ENCODE measurements around the gene HLA-DQA1.

DNA sequence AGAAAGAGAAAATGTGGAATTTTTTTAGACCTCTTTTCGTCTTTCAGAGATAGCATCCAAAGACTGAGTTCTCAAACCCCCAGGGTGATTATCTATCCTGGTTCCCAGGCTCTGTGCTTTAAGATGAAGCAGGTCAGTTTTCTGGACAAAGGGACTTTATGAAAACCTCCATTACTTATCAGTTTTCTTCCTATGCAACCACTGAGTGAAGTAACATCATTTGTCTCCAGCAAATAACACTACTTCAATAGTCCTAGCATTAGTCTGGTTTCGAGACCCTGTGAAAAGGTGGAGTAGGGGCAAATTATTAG is 29.3 kb upstream of the HLA-DQA1 start:
- TF ChIP-seq, protein P1, sequence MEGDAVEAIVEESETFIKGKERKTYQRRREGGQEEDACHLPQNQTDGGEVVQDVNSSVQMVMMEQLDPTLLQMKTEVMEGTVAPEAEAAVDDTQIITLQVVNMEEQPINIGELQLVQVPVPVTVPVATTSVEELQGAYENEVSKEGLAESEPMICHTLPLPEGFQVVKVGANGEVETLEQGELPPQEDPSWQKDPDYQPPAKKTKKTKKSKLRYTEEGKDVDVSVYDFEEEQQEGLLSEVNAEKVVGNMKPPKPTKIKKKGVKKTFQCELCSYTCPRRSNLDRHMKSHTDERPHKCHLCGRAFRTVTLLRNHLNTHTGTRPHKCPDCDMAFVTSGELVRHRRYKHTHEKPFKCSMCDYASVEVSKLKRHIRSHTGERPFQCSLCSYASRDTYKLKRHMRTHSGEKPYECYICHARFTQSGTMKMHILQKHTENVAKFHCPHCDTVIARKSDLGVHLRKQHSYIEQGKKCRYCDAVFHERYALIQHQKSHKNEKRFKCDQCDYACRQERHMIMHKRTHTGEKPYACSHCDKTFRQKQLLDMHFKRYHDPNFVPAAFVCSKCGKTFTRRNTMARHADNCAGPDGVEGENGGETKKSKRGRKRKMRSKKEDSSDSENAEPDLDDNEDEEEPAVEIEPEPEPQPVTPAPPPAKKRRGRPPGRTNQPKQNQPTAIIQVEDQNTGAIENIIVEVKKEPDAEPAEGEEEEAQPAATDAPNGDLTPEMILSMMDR (IDR thresholded peaks at IDR 0.05; ENCODE audit: insufficient read depth, low read length, poor library complexity, severe bottlenecking) = no peak
- no peak for TF ChIP-seq EZH2phosphoT487 (conservative IDR thresholded peaks at IDR 0.05; ENCODE audit: low read length)
